NCI-H1417 treated with DMSO at 0.1 percent for 48 hours (cell line): ENCODE data around the gene GALNT14.
A peak's percentile ranks its signal among the peaks of the same experiment; 100 is the strongest.

ENCODE experiments used
- DNase-seq: peaks from one replicate; lab custom pipeline; 2025; lab: John Stamatoyannopoulos, UW

GALNT14 gene

GRCh38 chr2:30888852-30889409, 249.3 kb downstream of the GALNT14 start:
- DNase-seq, result no peak

GRCh38 chr2:30886080-30886479, 252.2 kb downstream of the GALNT14 start:
- DNase-seq, result peak; percentile 5

GRCh38 chr2:30883822-30884221, 254.4 kb downstream of the GALNT14 start:
- DNase-seq, result no peak

- no peak for DNase-seq
Observed at GRCh38 chr2:30883184-30883583, 255.1 kb downstream of the GALNT14 start.

GRCh38 chr2:30880516-30880915, 257.7 kb downstream of the GALNT14 start:
- DNase-seq, result no peak

- no peak for DNase-seq
Observed at GRCh38 chr2:30877833-30878232, 260.4 kb downstream of the GALNT14 start.

- no peak for DNase-seq
Observed at GRCh38 chr2:30872797-30873196, 265.4 kb downstream of the GALNT14 start.

- no peak for DNase-seq
Observed at GRCh38 chr2:30871980-30872789, 266.1 kb downstream of the GALNT14 start.

GRCh38 chr2:30871440-30871839, 266.8 kb downstream of the GALNT14 start:
- DNase-seq, result peak; percentile 54

- no peak for DNase-seq
Observed at GRCh38 chr2:30869988-30870387, 268.3 kb downstream of the GALNT14 start.

- no peak for DNase-seq
Observed at GRCh38 chr2:30867385-30867784, 270.9 kb downstream of the GALNT14 start.

GRCh38 chr2:30866974-30867373, 271.3 kb downstream of the GALNT14 start:
- no peak for DNase-seq

GRCh38 chr2:30865892-30866681, 272.2 kb downstream of the GALNT14 start:
- no peak for DNase-seq

GRCh38 chr2:30865243-30865642, 273.0 kb downstream of the GALNT14 start:
- no peak for DNase-seq

GRCh38 chr2:30862054-30862651, 276.1 kb downstream of the GALNT14 start:
- DNase-seq, result no peak

GRCh38 chr2:30860726-30861125, 277.5 kb downstream of the GALNT14 start:
- DNase-seq, result no peak
